WTC11 (cell line): Measurements from ENCODE around the gene TMOD3. TPM values are rescaled to one million over a fixed set of nuclear protein-coding genes. Genes with fewer than 3 reads are reported as not detected.

Source experiments
- ATAC-seq: fragments of 200-7000 bp; cut with Tn5 transposase; 2 replicates; pipeline ENCODE4 v1.10.0; 2021; ENCODE audit warnings: mild to moderate bottlenecking, moderate library complexity
- CTCF ChIA-PET: fragments of 300-600 bp; sonication (Branson Sonifier 250); formaldehyde crosslinking; loops from one replicate; lab custom pipeline; 2021; ENCODE audit warnings: antibody characterized with exemption; lab: Charles Lee
- POLR2A ChIA-PET: fragments of 350-600 bp; sonication (Branson Sonifier 250); formaldehyde crosslinking; loops from one replicate; lab custom pipeline; 2021; ENCODE audit warnings: antibody characterized with exemption; lab: Charles Lee
- DNase-seq: peaks from one replicate; pipeline ENCODE4 v3.0.0; 2021; ENCODE audit warnings: low spot score
- H3K27ac Mint-ChIP-seq: 2 replicates; pipeline ENCODE4 v1.8.0; 2021; ENCODE audit warnings: mixed read lengths
- H3K27me3 Mint-ChIP-seq: 2 replicates; pipeline ENCODE4 v1.8.0; 2021; ENCODE audit warnings: low read depth, mild to moderate bottlenecking, moderate library complexity, mixed read lengths
- H3K36me3 Mint-ChIP-seq: 2 replicates; pipeline ENCODE4 v1.8.0; 2021; ENCODE audit warnings: mixed read lengths
- H3K4me1 Mint-ChIP-seq: 2 replicates; pipeline ENCODE4 v1.8.0; 2022; ENCODE audit warnings: mixed read lengths
- H3K4me3 Mint-ChIP-seq: 2 replicates; pipeline ENCODE4 v1.8.0; 2021; ENCODE audit warnings: mild to moderate bottlenecking, moderate library complexity, mixed read lengths
- H3K9me3 Mint-ChIP-seq: 2 replicates; pipeline ENCODE4 v1.8.0; 2021; ENCODE audit warnings: mixed read lengths
- AR ChIP-seq: fragments of 250-450 bp; sonication (Bioruptor Pico); IDR thresholded peaks from 2 replicates; pipeline ENCODE4 v1.9.0; 2021; ENCODE audit warnings: mild to moderate bottlenecking
- ATF1 ChIP-seq: sonication (generic); formaldehyde crosslinking; IDR thresholded peaks from 2 replicates; pipeline ENCODE4 v1.8.1; 2023; ENCODE audit warnings: mild to moderate bottlenecking, moderate library complexity, missing genetic modification reagents
- CBFB ChIP-seq: sonication (generic); formaldehyde crosslinking; IDR thresholded peaks from 2 replicates; pipeline ENCODE4 v1.8.1; 2022; ENCODE audit warnings: mild to moderate bottlenecking, low read depth, missing genetic modification reagents
- ETV6 ChIP-seq: sonication (generic); formaldehyde crosslinking; IDR thresholded peaks from 2 replicates; pipeline ENCODE4 v1.8.1; 2022; ENCODE audit warnings: mild to moderate bottlenecking, missing genetic modification reagents
- FOXP1 ChIP-seq: sonication (generic); formaldehyde crosslinking; IDR thresholded peaks from 2 replicates; pipeline ENCODE4 v1.8.0; 2022; ENCODE audit warnings: missing genetic modification reagents, mild to moderate bottlenecking, moderate library complexity, borderline replicate concordance
- FOXP4 ChIP-seq: sonication (generic); formaldehyde crosslinking; IDR thresholded peaks from 2 replicates; pipeline ENCODE4 v1.8.0; 2022; ENCODE audit warnings: mild to moderate bottlenecking, missing genetic modification reagents
- NFE2L1 ChIP-seq: sonication (generic); formaldehyde crosslinking; IDR thresholded peaks from 2 replicates; pipeline ENCODE4 v1.8.1; 2023; ENCODE audit warnings: missing genetic modification reagents
- SOX15 ChIP-seq: fragments of 250-450 bp; sonication (Bioruptor Pico); IDR thresholded peaks from 2 replicates; pipeline ENCODE4 v1.9.0; 2021; ENCODE audit warnings: mild to moderate bottlenecking
- STAT6 ChIP-seq: sonication (generic); formaldehyde crosslinking; conservative IDR thresholded peaks from 2 replicates; pipeline ENCODE4 v1.8.1; 2023; ENCODE audit warnings: mild to moderate bottlenecking, low read depth, missing genetic modification reagents, moderate library complexity
- TEAD4 ChIP-seq: sonication (generic); formaldehyde crosslinking; IDR thresholded peaks from 2 replicates; pipeline ENCODE4 v1.8.0; 2022; ENCODE audit warnings: mild to moderate bottlenecking, missing genetic modification reagents
- ZMAT4 ChIP-seq: fragments of 250-450 bp; sonication (Bioruptor Pico); IDR thresholded peaks from 2 replicates; pipeline ENCODE4 v1.9.0; 2021; ENCODE audit warnings: mild to moderate bottlenecking
- ZNF121 ChIP-seq: sonication (generic); formaldehyde crosslinking; IDR thresholded peaks from 2 replicates; pipeline ENCODE4 v1.8.0; 2023; ENCODE audit warnings: missing genetic modification reagents
- ZNF219 ChIP-seq: sonication (generic); formaldehyde crosslinking; IDR thresholded peaks from 2 replicates; pipeline ENCODE4 v1.8.0; 2023; ENCODE audit warnings: missing genetic modification reagents, mild to moderate bottlenecking, borderline replicate concordance
- ZNF263 ChIP-seq: sonication (generic); formaldehyde crosslinking; IDR thresholded peaks from 2 replicates; pipeline ENCODE4 v1.8.1; 2022; ENCODE audit warnings: low read depth, mild to moderate bottlenecking, moderate library complexity, missing genetic modification reagents
- ZNF512 ChIP-seq: sonication (generic); formaldehyde crosslinking; IDR thresholded peaks from 2 replicates; pipeline ENCODE4 v1.8.1; 2022; ENCODE audit warnings: missing genetic modification reagents, borderline replicate concordance
- ZNF532 ChIP-seq: fragments of 250-450 bp; sonication (Bioruptor Pico); IDR thresholded peaks from 2 replicates; pipeline ENCODE4 v1.9.0; 2021; ENCODE audit warnings: mild to moderate bottlenecking, borderline replicate concordance
- total RNA-seq: library from RNA; stranded (reverse); gene quantifications from 3 replicates; pipeline ENCODE4 v1.2.3, GENCODE V29; 2021

TMOD3 gene
- total RNA-seq, 1 experiment from 2014 or later = 40.6 TPM

- DNase-seq = no peak
- CTCF ChIA-PET = interaction anchor here (0.8 kb wide), 1 partner anchor 61 kb away, joined by 4 read pairs; no protein-coding TSS in a partner anchor
Measured at GRCh38 chr15:51844747-51845426, 15.4 kb downstream of the TMOD3 start.

More at GRCh38 chr15:51844747-51845426, 15.4 kb downstream of the TMOD3 start:
- H3K4me1 Mint-ChIP-seq = peaks cover 56% of the 10 kb centered on the region
- TF ChIP-seq FOXP4 (CRISPR knock-in tag) (no peak), ETV6 (CRISPR knock-in tag) (no peak), FOXP1 (no peak), ZMAT4 (no peak), ZNF532 (CRISPR knock-in tag) (no peak), ZNF219 (CRISPR knock-in tag) (no peak), STAT6 (CRISPR knock-in tag) (no peak), TEAD4 (CRISPR knock-in tag) (no peak), ZNF121 (CRISPR knock-in tag) (no peak), AR (no peak), ZNF512 (CRISPR knock-in tag) (no peak), ZNF263 (no peak), SOX15 (CRISPR knock-in tag) (no peak), ATF1 (CRISPR knock-in tag) (no peak), CBFB (CRISPR knock-in tag) (no peak), NFE2L1 (CRISPR knock-in tag) (no peak)
- no peaks in the 10 kb centered on the region for H3K36me3 Mint-ChIP-seq
- H3K9me3 Mint-ChIP-seq = no peaks in the 10 kb centered on the region
- ATAC-seq = no peak
- H3K27me3 Mint-ChIP-seq = no peaks in the 10 kb centered on the region
- POLR2A ChIA-PET = interaction anchor here (1.2 kb wide), 1 partner anchor 38 kb away, joined by 3 read pairs; no protein-coding TSS in a partner anchor
- no peak overlapping the region for H3K27ac Mint-ChIP-seq
- H3K4me3 Mint-ChIP-seq = no peak overlapping the region
